GM13976 (cell line): Measurements from ENCODE around the gene ANKRD11.

Experiments used
- DNase-seq: peaks from one replicate; pipeline ENCODE4 v3.0.0; 2012; ENCODE audit warnings: low spot score
- in situ Hi-C: fragments of 300-500 bp; cut with MboI; formaldehyde crosslinking; loops from one replicate; pipeline ENCODE4 v1.12.0; 2022; ENCODE audit warnings: low sequenced_read_pairs, mixed read lengths, inconsistent platforms; ENCODE audit not compliant: unreplicated experiment
- TF ChIP-seq, protein P1 (sequence below): IDR thresholded peaks from 2 replicates; pipeline ENCODE4 v1.5.1; 2012; ENCODE audit warnings: borderline replicate concordance, mild to moderate bottlenecking; ENCODE audit not compliant: insufficient read depth; ENCODE audit errors: extremely low read depth, missing control alignments, control extremely low read depth

The ANKRD11 gene

GRCh38 chr16:89291776-89292175 is 198.6 kb downstream of the ANKRD11 start:
- in situ Hi-C loops: no loop called here
- DNase-seq: no peak
- TF ChIP-seq, protein P1, sequence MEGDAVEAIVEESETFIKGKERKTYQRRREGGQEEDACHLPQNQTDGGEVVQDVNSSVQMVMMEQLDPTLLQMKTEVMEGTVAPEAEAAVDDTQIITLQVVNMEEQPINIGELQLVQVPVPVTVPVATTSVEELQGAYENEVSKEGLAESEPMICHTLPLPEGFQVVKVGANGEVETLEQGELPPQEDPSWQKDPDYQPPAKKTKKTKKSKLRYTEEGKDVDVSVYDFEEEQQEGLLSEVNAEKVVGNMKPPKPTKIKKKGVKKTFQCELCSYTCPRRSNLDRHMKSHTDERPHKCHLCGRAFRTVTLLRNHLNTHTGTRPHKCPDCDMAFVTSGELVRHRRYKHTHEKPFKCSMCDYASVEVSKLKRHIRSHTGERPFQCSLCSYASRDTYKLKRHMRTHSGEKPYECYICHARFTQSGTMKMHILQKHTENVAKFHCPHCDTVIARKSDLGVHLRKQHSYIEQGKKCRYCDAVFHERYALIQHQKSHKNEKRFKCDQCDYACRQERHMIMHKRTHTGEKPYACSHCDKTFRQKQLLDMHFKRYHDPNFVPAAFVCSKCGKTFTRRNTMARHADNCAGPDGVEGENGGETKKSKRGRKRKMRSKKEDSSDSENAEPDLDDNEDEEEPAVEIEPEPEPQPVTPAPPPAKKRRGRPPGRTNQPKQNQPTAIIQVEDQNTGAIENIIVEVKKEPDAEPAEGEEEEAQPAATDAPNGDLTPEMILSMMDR: no peak

GRCh38 chr16:89291363-89291762 is 199.0 kb downstream of the ANKRD11 start:
- TF ChIP-seq, protein P1: no peak
- DNase-seq: no peak
- in situ Hi-C loops: no loop called here

- in situ Hi-C loops: no loop called here
- DNase-seq: no peak
Observed at GRCh38 chr16:89290887-89291286, 199.5 kb downstream of the ANKRD11 start.

DNA sequence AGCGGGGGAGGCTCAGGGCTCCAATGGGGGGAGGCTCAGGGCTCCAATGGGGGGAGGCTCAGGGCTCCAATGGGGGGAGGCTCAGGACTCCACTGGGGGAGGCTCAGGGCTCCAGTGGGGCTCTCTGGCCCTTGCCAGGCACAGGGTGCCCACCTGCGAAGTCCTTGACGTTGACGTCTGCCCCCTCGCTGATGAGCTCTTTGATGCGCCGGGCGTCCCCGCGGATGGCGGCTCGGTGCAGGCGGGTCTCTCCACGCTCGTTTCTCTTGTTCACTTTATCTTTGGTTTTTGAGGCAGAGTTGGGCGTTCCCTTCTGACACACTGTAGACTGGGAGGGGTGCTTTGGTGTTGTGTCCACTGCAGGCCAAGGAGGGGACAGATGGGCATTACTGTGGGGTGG is 199.9 kb downstream of the ANKRD11 start:
- in situ Hi-C loops: no loop called here
- no peak for DNase-seq
- TF ChIP-seq, protein P1: no peak

More at GRCh38 chr16:89290887-89291286, 199.5 kb downstream of the ANKRD11 start:
- TF ChIP-seq, protein P1: no peak

DNA sequence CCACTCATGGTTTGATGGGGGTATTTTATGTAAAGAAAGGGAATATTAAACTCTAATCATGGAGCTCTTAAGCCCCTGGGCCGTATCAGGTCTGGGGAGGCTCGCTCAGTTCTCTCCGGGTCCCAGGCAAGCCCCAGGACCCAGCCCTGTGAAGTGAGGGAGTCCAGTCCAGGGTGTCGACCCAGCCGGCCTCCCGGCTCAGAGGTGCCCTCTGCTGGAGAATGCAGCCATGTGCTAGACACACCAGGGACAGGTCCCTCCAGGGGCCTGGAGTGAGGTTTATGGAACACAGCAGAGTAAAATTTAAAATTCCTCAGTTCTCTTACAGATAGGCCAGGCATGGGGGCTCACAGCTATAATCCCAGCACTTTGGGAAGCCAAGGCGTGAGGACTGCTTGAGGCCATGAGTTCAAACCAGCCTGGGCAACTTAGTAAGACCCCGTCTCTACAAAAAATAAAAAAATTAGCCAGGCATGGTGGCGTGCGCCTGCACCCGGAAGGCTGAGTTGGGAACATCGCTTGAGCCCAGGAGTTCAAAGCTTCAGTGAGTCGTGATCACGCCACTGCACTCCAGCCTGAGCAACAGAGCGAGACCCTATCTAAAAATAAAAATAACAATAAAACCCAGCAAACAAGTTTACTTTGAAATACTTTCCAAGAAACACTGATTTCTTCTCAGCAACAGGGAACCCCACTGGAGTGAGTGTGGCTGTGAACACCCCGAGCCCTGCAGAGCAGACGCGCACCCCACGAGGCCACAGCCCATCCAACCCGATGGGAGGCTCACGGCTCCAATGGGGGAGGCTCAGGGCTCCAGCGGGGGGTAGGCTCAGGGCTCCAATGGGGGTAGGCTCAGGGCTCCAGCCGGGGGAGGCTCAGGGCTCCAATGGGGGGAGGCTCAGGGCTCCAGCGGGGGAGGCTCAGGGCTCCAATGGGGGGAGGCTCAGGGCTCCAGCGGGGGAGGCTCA is 200.6 kb downstream of the ANKRD11 start:
- peak; percentile 95 for DNase-seq
- TF ChIP-seq, protein P1: peak; percentile 79
- in situ Hi-C loops: no loop called here

- no peak for DNase-seq
- TF ChIP-seq, protein P1: no peak
- in situ Hi-C loops: no loop called here
Observed at GRCh38 chr16:89288966-89289365, 201.4 kb downstream of the ANKRD11 start.

GRCh38 chr16:89288577-89288844 is 201.8 kb downstream of the ANKRD11 start:
- DNase-seq: no peak
- TF ChIP-seq, protein P1: no peak
- in situ Hi-C loops: no loop called here
